ENCODE measurements around the gene ZNF787. TPM values are rescaled to one million over a fixed set of nuclear protein-coding genes. Genes with fewer than 3 reads are reported as not detected.

The ZNF787 gene
- polyA plus RNA-seq, 1 of the 3 experiments (the other 2 are of a cell fraction): 16.0 TPM

DNA sequence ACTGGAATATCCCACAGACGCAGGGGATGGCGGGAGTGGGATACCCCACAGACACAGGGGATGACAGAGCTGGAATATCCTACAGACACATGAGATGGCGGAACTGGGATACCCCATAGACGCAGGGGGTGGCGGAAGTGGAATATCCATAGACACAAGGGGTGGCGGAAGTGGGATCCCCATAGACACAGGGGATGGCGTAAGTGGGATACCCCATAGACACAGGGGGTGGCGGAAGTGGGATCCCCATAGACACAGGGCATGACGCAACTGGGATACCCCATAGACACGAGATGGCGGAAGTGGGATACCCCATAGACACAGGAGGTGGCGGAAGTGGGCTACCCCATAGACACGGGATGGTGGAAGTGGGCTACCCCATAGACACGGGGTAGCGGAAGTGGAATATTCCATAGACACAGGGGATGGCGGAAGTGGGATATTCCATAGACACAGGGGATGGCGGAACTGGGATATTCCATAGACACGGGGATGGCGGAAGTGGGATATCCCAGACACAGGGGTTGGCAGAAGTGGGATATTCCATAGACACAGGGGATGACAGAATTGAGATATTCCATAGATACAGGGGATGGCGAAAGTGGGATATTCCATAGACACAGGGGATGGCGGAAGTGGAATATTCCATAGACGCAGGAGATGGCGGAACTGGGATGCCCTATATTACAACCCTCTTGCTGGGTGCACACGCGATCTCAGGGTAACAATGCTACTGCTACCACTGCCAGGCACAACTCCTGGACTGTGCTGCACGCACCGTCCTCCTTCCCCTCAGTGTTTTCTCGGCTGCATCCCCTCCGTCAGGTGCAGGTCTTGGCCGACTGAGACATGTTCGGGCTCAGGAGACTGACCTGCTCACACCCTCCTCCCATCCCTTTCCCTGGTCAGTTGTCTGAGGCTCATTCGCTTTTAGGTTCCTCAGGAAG lies 28.1 kb downstream of the ZNF787 start:
- Histone ChIP-seq H3K4me2 (no peak overlapping the region), H3K36me3 (replicated peaks in 1 of 2; ENCODE audit: control insufficient read depth in 1 of 2, insufficient read depth in 2 of 2, low read length in 1 of 2) (peaks cover 3 to 32% of the 10 kb centered on the region in 2 experiments), H3K27me3 (ENCODE audit: insufficient read depth) (no peaks in the 10 kb centered on the region), H3F3A (replicated peaks; ENCODE audit: insufficient read depth) (no peaks in the 10 kb centered on the region), H3K79me2 (ENCODE audit: insufficient read depth) (peaks cover 59% of the 10 kb centered on the region), H3K9me2 (no peaks in the 10 kb centered on the region), H3K27ac (ENCODE audit: low read depth in 2 of 2, low read length in 1 of 2) (no peak overlapping the region; a peak in 1 of 4 replicates), H3K4me1 (ENCODE audit: control insufficient read depth in 1 of 2, insufficient read depth in 2 of 2, low read depth in 1 of 2, low read length in 1 of 2) (no peaks in the 10 kb centered on the region; a peak in 1 of 4 replicates), H3K9me3 (no peaks in the 10 kb centered on the region), H2AFZ (ENCODE audit: low read depth) (no peak overlapping the region), H4K20me1 (ENCODE audit: insufficient read depth) (peaks cover 67% of the 10 kb centered on the region), H3K9ac (no peak overlapping the region), H3K4me3 (ENCODE audit: low read depth in 2 of 2, low read length in 1 of 2) (no peak overlapping the region; a peak in 1 of 4 replicates)
- TF ChIP-seq, protein P1, sequence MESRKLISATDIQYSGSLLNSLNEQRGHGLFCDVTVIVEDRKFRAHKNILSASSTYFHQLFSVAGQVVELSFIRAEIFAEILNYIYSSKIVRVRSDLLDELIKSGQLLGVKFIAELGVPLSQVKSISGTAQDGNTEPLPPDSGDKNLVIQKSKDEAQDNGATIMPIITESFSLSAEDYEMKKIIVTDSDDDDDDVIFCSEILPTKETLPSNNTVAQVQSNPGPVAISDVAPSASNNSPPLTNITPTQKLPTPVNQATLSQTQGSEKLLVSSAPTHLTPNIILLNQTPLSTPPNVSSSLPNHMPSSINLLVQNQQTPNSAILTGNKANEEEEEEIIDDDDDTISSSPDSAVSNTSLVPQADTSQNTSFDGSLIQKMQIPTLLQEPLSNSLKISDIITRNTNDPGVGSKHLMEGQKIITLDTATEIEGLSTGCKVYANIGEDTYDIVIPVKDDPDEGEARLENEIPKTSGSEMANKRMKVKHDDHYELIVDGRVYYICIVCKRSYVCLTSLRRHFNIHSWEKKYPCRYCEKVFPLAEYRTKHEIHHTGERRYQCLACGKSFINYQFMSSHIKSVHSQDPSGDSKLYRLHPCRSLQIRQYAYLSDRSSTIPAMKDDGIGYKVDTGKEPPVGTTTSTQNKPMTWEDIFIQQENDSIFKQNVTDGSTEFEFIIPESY (IDR thresholded peaks at IDR 0.05; ENCODE audit: borderline replicate concordance, low read depth): no peak
- 98% methylated on average over 32 of the region's 32 CpGs for WGBS (ENCODE audit: low lambda C conversion rate)
- ChIA-PET CTCF (interaction anchor here (1.8 kb wide), 1 partner anchor 12 kb away, joined by 7 read pairs; no protein-coding TSS in a partner anchor), POLR2A (no interaction called here)
- DNase-seq: no peak

DNA sequence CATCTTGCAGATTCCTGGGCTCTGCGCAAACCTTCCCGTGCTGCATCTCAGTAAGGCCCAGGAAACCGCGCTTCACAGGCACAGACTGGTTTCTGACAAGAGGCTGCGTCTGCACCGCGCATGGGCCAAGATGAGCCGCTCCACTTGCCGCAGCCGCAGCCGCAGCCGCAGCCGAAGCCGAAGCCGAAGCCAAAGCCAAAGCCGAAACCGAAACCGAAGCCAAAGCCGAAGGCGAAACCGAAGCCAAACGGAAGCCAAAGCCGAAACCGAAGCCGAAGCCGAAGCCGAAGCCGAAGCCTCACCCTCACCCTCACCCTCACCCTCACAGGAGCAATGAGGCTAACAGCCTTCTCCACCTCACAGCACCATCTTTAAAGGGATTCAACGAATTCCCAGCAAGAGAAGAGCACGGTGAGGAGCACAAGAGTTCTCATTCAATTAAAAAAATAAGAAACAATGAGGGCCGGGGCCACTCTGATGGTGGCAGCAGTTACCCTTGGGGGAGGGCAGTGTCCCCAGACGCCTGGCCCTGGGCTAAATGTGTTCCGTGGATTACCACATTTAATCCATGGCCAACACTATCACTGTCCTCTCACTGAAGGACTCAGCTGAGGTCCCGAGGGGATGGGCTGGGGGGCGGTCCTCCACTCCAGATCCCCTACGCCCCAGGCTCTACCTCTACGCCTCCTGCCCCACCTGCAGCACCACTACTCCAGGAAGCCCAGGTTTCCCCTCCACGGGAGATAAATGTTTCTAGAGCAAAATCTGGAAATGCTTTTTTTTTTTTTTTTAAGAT lies 29.1 kb downstream of the ZNF787 start:
- no peak overlapping the region for H3K9ac ChIP-seq
- TF ChIP-seq POLR2AphosphoS5 (IDR thresholded peaks at IDR 0.05; ENCODE audit: low read depth, low read length) (no peak), NRF1 (IDR thresholded peaks at IDR 0.05; ENCODE audit: low read depth, low read length) (no peak), GABPA (IDR thresholded peaks at IDR 0.05; ENCODE audit: low read depth) (no peak), RCOR1 (IDR thresholded peaks at IDR 0.05; ENCODE audit: low read length) (no peak), EZH2phosphoT487 (IDR thresholded peaks at IDR 0.05; ENCODE audit: borderline replicate concordance, low read depth) (no peak), CHD2 (IDR thresholded peaks at IDR 0.05; ENCODE audit: low read length, partially characterized antibody) (no peak), NFIC (IDR thresholded peaks at IDR 0.05; ENCODE audit: borderline replicate concordance) (no peak)
- TF ChIP-seq, protein P2, sequence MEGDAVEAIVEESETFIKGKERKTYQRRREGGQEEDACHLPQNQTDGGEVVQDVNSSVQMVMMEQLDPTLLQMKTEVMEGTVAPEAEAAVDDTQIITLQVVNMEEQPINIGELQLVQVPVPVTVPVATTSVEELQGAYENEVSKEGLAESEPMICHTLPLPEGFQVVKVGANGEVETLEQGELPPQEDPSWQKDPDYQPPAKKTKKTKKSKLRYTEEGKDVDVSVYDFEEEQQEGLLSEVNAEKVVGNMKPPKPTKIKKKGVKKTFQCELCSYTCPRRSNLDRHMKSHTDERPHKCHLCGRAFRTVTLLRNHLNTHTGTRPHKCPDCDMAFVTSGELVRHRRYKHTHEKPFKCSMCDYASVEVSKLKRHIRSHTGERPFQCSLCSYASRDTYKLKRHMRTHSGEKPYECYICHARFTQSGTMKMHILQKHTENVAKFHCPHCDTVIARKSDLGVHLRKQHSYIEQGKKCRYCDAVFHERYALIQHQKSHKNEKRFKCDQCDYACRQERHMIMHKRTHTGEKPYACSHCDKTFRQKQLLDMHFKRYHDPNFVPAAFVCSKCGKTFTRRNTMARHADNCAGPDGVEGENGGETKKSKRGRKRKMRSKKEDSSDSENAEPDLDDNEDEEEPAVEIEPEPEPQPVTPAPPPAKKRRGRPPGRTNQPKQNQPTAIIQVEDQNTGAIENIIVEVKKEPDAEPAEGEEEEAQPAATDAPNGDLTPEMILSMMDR (IDR thresholded peaks at IDR 0.05): no peak
- TF ChIP-seq, protein P3, sequence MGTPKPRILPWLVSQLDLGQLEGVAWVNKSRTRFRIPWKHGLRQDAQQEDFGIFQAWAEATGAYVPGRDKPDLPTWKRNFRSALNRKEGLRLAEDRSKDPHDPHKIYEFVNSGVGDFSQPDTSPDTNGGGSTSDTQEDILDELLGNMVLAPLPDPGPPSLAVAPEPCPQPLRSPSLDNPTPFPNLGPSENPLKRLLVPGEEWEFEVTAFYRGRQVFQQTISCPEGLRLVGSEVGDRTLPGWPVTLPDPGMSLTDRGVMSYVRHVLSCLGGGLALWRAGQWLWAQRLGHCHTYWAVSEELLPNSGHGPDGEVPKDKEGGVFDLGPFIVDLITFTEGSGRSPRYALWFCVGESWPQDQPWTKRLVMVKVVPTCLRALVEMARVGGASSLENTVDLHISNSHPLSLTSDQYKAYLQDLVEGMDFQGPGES (IDR thresholded peaks at IDR 0.05; ENCODE audit: low read depth, low read length): no peak
- TF ChIP-seq, protein P4, sequence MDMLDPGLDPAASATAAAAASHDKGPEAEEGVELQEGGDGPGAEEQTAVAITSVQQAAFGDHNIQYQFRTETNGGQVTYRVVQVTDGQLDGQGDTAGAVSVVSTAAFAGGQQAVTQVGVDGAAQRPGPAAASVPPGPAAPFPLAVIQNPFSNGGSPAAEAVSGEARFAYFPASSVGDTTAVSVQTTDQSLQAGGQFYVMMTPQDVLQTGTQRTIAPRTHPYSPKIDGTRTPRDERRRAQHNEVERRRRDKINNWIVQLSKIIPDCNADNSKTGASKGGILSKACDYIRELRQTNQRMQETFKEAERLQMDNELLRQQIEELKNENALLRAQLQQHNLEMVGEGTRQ (IDR thresholded peaks at IDR 0.05; ENCODE audit: borderline replicate concordance, low read depth, low read length): no peak

More for the DNA sequence above, 29.1 kb downstream of the ZNF787 start:
- Histone ChIP-seq H3K27ac (ENCODE audit: low read depth in 2 of 2, low read length in 1 of 2) (no peak overlapping the region), H3K4me1 (ENCODE audit: control insufficient read depth in 1 of 2, insufficient read depth in 2 of 2, low read depth in 1 of 2, low read length in 1 of 2) (no peaks in the 10 kb centered on the region; a peak in 1 of 4 replicates), H3F3A (replicated peaks; ENCODE audit: insufficient read depth) (no peaks in the 10 kb centered on the region), H3K79me2 (ENCODE audit: insufficient read depth) (peaks cover 54% of the 10 kb centered on the region), H3K4me2 (no peak overlapping the region), H2AFZ (ENCODE audit: low read depth) (no peak overlapping the region), H3K36me3 (replicated peaks in 1 of 2; ENCODE audit: control insufficient read depth in 1 of 2, insufficient read depth in 2 of 2, low read length in 1 of 2) (peaks cover 3 to 25% of the 10 kb centered on the region in 2 experiments), H3K27me3 (ENCODE audit: insufficient read depth) (no peaks in the 10 kb centered on the region), H3K9me2 (no peaks in the 10 kb centered on the region), H3K9me3 (no peaks in the 10 kb centered on the region), H4K20me1 (ENCODE audit: insufficient read depth) (peaks cover 60% of the 10 kb centered on the region), H3K4me3 (ENCODE audit: low read depth in 2 of 2, low read length in 1 of 2) (no peak overlapping the region)
- CTCF ChIA-PET: interaction anchor here (1.0 to 2.6 kb wide), 4 partner anchors 11 to 21 kb away, joined by 5 to 11 read pairs (median 6); no protein-coding TSS in a partner anchor
- DNase-seq: no peak
- 80% methylated on average over 27 of the region's 38 CpGs for WGBS (ENCODE audit: low lambda C conversion rate)
- POLR2A ChIA-PET: no interaction called here

Data from SK-N-SH (cell line).